Measurements from ENCODE around the gene HSPB7. TPM values are rescaled to one million over a fixed set of nuclear protein-coding genes. Genes with fewer than 3 reads are reported as not detected.
"Not testable (repeated sequence)": the region's sequence is repeated elsewhere in the genome, so short reads cannot be mapped to it uniquely, and the experiment has no call there.

HSPB7 gene
- total and polyA plus RNA-seq, 10 donors: 0.60 to 8.1 (median 2.4) TPM

DNA sequence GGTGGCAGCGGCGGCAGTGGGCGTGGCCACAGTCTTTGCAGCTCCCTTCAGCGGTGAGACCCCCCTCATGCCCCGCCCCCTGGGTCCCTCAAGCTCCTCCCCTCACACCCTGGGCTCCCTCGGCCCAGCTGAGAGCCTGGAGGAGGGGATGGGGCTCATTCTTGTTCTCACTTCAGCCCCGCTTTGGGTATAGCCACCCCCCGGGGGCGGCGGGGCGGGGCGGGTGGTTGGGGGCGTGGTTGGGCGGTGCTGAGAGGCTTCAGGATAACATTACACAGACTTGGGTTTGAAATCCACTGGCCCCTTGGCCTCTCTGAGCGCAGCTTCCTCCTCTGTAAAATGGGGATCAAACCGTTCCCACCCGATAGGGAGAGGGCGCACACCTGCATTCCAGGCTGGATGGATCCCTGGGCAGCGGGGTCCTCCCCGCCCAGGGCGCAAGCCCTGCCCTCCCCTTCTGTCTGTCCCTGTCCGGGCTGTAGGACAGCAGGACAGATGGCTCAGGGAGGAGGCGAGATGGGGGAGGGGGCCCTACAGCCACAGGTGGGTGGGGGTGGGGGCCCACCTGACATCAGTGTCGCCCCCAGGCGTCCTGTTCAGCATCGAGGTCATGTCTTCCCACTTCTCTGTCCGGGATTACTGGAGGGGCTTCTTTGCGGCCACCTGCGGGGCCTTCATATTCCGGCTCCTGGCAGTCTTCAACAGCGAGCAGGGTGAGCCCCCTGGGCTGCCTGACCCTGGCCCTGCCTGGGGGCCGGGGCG, 9.1 kb upstream of the HSPB7 start:
- no peak overlapping the region for H3K27ac ChIP-seq
- 11 to 13% (median 12%) methylated on average over 17 to 33 of the region's 33 CpGs for WGBS, 5 donors
- H3K36me3 ChIP-seq: no peaks in the 10 kb centered on the region
- DNase-seq: no peak
- TF ChIP-seq CTCF (IDR thresholded peaks at IDR 0.05 in 8 of 11, conservative IDR thresholded peaks at IDR 0.05 in 3 of 11): no peak
- no peak for TF ChIP-seq POLR2A (IDR thresholded peaks at IDR 0.05)
- no peak for TF ChIP-seq POLR2AphosphoS5 (IDR thresholded peaks at IDR 0.05)
- H3K9me3 ChIP-seq: no peaks in the 10 kb centered on the region
- peaks cover 0 to 47% (median 23%) of the 10 kb centered on the region in 7 donors for H3K27me3 ChIP-seq (replicated peaks in 1 of 7)
- intact Hi-C loops (cut with DNase I; ENCODE audit: low total_unique reads): no loop called here
- peak overlapping the region in 4 of 8 donors; percentile 16 to 57 (median 22) for H3K4me3 ChIP-seq
- H3K4me1 ChIP-seq: peaks cover 6 to 14% (median 9%) of the 10 kb centered on the region in 6 donors

DNA sequence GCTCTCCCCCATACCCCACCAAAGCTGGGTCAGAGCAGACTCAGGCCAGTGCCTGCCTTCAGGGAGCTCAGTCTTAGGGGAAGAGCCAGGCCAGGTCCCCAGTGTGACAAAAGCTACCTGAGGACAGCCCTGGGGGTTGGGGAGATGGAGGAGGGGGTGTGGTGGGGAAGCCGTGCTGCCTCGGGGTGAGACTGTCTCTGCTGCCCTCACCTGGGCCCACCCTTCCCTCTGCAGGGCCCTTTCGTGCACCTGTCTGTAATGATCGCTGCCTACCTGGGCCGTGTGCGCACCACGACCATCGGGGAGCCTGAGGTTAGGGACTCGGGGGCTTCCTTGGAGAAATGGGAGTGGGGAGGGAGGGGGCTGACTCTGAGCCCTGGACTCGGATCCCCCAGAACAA, 8.5 kb upstream of the HSPB7 start:
- intact Hi-C loops (cut with DNase I; ENCODE audit: low total_unique reads); DNase-seq; H3K27ac ChIP-seq; H3K9me3 ChIP-seq; H3K36me3 ChIP-seq: not testable (repeated sequence)
- Histone ChIP-seq H3K4me1 (peaks cover 6 to 14% (median 9%) of the 10 kb centered on the region in 6 donors), H3K27me3 (replicated peaks in 1 of 7) (peaks cover 0 to 47% (median 23%) of the 10 kb centered on the region in 7 donors), H3K4me3 (peak overlapping the region in 2 of 8 donors; percentile 25 to 57)
- WGBS, 5 donors: 34 to 42% (median 39%) methylated on average over 4 to 9 of the region's 10 CpGs; no CpG with 5 or more reads in 1 of the 5 donors

DNA sequence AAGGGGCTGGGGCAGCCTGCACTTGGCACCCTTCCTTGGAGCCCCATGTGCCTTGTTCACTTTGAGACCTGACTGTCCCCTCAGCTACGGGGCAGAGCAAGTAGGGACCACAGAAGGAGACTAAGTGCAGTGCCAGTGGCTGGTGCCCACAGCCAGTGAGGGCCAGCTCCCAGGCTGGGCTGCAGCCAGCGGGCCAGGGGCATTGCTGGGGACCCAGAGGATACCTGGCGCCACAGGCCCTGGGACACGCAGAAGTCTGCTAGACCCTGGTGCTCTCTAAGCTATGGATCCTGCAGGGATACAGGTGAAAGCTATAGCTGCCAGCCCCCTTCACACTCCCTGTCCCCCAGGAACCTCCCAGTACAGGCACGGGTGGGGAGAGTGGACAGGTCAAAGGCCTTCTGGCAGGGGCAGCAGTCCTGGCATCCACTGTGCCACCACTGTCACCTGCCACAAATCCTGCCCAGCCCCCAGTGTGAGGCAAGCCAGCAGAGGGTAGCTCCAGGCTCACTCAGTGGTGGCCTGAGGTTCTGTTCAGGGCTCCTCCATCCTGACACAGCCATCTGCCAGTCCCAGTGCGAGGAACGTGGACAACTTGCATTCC, 5.3 kb upstream of the HSPB7 start:
- Histone ChIP-seq H3K36me3 (no peaks in the 10 kb centered on the region), H3K27ac (no peak overlapping the region), H3K27me3 (replicated peaks in 1 of 7) (peaks cover 0 to 21% (median 8%) of the 10 kb centered on the region in 7 donors), H3K4me3 (no peak overlapping the region), H3K9me3 (no peaks in the 10 kb centered on the region), H3K4me1 (peaks cover 6 to 26% (median 21%) of the 10 kb centered on the region in 6 donors)
- intact Hi-C loops (cut with DNase I; ENCODE audit: low total_unique reads): no loop called here
- TF ChIP-seq POLR2AphosphoS5 (IDR thresholded peaks at IDR 0.05): no peak
- TF ChIP-seq CTCF (IDR thresholded peaks at IDR 0.05 in 8 of 11, conservative IDR thresholded peaks at IDR 0.05 in 3 of 11): no peak
- TF ChIP-seq POLR2A (IDR thresholded peaks at IDR 0.05): no peak
- WGBS, 5 donors: 63 to 90% (median 78%) methylated on average over 2 to 7 of the region's 7 CpGs
- no peak for DNase-seq

DNA sequence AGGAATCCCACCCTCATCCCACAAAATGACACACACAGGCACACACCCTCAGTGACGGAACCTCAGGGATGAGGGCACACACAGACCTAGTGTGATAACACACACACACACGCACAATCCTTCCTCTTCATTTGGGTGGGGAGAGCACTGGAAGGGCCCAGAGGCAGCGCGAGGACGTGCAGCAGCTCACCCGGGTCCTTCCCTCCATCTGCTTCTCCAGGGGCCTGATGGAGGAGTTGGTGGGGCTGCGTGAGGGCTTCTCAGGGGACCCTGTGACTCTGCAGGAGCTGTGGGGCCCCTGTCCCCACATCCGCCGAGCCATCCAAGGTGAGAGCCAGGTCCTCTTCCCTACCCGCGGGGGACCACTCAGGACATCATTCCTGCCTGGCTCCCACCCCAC, 4.5 kb upstream of the HSPB7 start:
- Histone ChIP-seq H3K36me3 (no peaks in the 10 kb centered on the region), H3K27ac (no peak overlapping the region), H3K27me3 (replicated peaks in 1 of 7) (peaks cover 0 to 14% (median 7%) of the 10 kb centered on the region in 7 donors), H3K4me3 (no peak overlapping the region), H3K9me3 (no peaks in the 10 kb centered on the region), H3K4me1 (peaks cover 8 to 33% (median 25%) of the 10 kb centered on the region in 6 donors)
- DNase-seq: no peak
- intact Hi-C loops (cut with DNase I; ENCODE audit: low total_unique reads): no loop called here
- WGBS, 5 donors: 74 to 95% (median 81%) methylated on average over 4 to 11 of the region's 11 CpGs
- TF ChIP-seq CTCF (IDR thresholded peaks at IDR 0.05 in 8 of 11, conservative IDR thresholded peaks at IDR 0.05 in 3 of 11) (no peak), POLR2A (IDR thresholded peaks at IDR 0.05) (no peak), POLR2AphosphoS5 (IDR thresholded peaks at IDR 0.05) (no peak)

Data from spleen (tissue), 11 donors.